Ascending aorta (tissue), 2 donors: Measurements from ENCODE around the gene LTB4R. TPM values are rescaled to one million over a fixed set of nuclear protein-coding genes. Genes with fewer than 3 reads are reported as not detected.

Source experiments
- DNase-seq, 2 donors: peaks; one replicate each; pipeline ENCODE4 v3.0.0-alpha.2; 2019; ENCODE audit warnings: low spot score in 2 of 2
- H3K27ac ChIP-seq, 2 donors: fragments of 200-600 bp; sonication (generic); one replicate each; pipeline ENCODE4 v1.5.1; 2016 to 2017; ENCODE audit warnings: mild to moderate bottlenecking in 1 of 2
- H3K27me3 ChIP-seq: fragments of 200-600 bp; sonication (generic); one replicate; pipeline ENCODE4 v1.5.1; 2017
- H3K36me3 ChIP-seq, 2 donors: fragments of 200-600 bp; sonication (generic); one replicate each; pipeline ENCODE4 v1.5.1; 2016
- H3K4me1 ChIP-seq, 2 donors: fragments of 200-600 bp; sonication (generic); one replicate each; pipeline ENCODE4 v1.5.1; 2016 to 2017; ENCODE audit warnings: mild to moderate bottlenecking in 1 of 2
- H3K4me3 ChIP-seq, 2 donors: fragments of 200-600 bp; sonication (generic); one replicate each; pipeline ENCODE4 v1.5.1; 2016 to 2017; ENCODE audit warnings: mild to moderate bottlenecking in 1 of 2
- H3K9me3 ChIP-seq, 2 donors: fragments of 200-600 bp; sonication (generic); one replicate each; pipeline ENCODE4 v1.5.1; 2016
- intact Hi-C: fragments of 100-400 bp; cut with DNase I; formaldehyde crosslinking; loops from one replicate; pipeline ENCODE4 v1.15.1; 2023
- total RNA-seq: library from RNA; depleted of rRNA; stranded (reverse); fragments of >200 nt; gene quantifications from one replicate; pipeline ENCODE4 v1.1.0, GENCODE V29; 2016
- TF ChIP-seq, protein P1 (sequence below), 3 experiments: fragments of 200-600 bp in 2 of 3; fragments of 450-650 bp in 1 of 3; sonication (generic) in 2 of 3; IDR thresholded peaks; one replicate each; pipeline ENCODE4 v1.5.1; 2016 to 2019; ENCODE audit warnings: antibody characterized with exemption in 3 of 3, mild to moderate bottlenecking in 1 of 3, moderate library complexity in 1 of 3

The LTB4R gene
- total RNA-seq, 1 donor from 2014 or later, result 3.6 TPM

DNA sequence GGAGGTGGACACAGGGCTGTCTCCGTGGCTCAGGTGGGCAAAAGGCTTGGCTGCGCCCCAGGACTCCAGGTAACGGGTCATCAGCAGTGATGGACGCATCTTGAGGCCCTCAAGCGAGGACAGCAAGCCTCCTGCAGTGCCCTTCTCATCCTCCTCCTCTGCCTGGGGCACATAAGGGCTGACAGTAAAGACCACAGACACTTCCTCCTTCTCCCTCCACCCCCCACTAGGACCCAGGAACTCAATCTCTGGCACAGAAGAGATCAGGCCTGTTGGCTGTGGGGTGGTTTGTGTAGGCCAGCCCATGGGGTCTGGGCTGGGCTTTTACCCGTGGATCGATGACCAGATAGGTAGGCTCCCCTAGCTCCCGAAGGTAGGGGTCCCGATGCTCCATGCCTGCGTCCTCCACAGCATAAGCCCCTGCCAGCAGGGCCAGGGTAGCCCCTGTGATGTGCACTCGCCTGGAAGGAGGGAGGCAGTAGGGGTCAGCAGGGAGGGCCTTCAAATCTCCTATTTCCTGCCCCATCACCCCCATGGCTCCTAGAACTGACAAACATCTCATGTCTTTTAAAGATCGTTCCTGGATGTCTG lies 17.9 kb downstream of the LTB4R start:
- peaks cover 3% of the 10 kb centered on the region for H3K27me3 ChIP-seq
- H3K4me3 ChIP-seq, result no peak overlapping the region
- H3K9me3 ChIP-seq, result no peaks in the 10 kb centered on the region
- H3K27ac ChIP-seq, result no peak overlapping the region
- no peaks in the 10 kb centered on the region for H3K36me3 ChIP-seq
- DNase-seq, result no peak
- peaks cover 0 to 14% of the 10 kb centered on the region in 2 donors for H3K4me1 ChIP-seq
- intact Hi-C loops, result no loop called here
- TF ChIP-seq, protein P1, sequence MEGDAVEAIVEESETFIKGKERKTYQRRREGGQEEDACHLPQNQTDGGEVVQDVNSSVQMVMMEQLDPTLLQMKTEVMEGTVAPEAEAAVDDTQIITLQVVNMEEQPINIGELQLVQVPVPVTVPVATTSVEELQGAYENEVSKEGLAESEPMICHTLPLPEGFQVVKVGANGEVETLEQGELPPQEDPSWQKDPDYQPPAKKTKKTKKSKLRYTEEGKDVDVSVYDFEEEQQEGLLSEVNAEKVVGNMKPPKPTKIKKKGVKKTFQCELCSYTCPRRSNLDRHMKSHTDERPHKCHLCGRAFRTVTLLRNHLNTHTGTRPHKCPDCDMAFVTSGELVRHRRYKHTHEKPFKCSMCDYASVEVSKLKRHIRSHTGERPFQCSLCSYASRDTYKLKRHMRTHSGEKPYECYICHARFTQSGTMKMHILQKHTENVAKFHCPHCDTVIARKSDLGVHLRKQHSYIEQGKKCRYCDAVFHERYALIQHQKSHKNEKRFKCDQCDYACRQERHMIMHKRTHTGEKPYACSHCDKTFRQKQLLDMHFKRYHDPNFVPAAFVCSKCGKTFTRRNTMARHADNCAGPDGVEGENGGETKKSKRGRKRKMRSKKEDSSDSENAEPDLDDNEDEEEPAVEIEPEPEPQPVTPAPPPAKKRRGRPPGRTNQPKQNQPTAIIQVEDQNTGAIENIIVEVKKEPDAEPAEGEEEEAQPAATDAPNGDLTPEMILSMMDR (IDR thresholded peaks at IDR 0.05), result no peak

DNA sequence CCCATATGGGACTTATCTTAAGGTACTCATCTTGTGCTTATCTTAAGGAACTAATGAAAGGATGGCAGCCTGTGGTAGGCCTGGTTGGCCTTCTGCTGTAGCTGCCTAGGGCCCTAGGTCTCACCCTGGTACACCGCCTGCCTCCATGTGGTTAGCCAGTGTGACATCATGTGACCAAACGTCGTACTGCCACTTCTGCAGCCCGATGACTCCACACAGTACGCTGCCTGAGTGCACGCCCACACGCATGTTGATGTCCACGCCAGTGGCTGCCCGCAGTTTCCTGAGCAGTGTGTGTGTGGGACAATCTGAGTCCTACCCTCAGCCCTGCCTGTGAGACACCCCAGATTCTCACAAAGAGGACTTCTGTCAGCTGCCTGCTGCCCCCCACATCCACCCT lies 18.4 kb downstream of the LTB4R start:
- peak; percentile 70 to 84 for DNase-seq
- intact Hi-C loops, result no loop called here
- Histone ChIP-seq H3K27ac (no peak overlapping the region), H3K4me3 (no peak overlapping the region), H3K4me1 (peaks cover 5 to 19% of the 10 kb centered on the region in 2 donors), H3K36me3 (no peaks in the 10 kb centered on the region), H3K9me3 (no peaks in the 10 kb centered on the region), H3K27me3 (peaks cover 9% of the 10 kb centered on the region)
- TF ChIP-seq, protein P1 (IDR thresholded peaks at IDR 0.05), result no peak

DNA sequence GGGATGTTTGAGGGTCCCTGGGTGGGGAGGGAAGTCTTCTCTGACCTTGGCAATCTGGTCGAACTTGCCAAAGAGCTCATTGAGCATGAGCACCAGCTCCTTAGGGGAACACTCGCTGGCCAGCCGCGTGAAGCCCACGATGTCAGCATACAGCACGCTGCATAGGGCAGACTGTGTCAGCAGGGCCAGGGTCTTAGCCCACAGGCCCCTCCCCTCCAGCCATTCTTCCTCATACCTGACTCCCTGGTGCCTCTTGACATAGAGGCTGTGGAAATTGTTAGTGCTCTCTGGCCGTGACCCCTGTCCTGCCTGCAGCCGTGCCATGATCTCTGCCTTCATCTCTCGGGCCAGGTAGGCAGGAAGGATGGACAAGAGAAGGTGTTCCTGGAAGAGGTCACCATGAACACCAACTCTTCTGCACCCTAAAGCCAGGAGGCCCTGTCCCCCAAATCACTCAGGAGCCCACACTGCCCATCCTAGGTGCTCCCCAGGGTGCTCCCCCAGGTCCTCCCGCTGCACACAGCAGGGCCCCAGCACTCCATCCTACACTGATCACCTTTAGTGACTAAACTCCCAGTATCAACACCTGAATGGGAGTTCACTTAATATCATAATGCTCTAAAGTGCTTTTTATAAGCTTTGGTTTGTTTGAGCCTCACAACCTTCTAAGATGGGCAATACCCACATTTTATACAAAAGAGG lies 19.8 kb downstream of the LTB4R start:
- no peak for DNase-seq
- intact Hi-C loops, result no loop called here

DNA sequence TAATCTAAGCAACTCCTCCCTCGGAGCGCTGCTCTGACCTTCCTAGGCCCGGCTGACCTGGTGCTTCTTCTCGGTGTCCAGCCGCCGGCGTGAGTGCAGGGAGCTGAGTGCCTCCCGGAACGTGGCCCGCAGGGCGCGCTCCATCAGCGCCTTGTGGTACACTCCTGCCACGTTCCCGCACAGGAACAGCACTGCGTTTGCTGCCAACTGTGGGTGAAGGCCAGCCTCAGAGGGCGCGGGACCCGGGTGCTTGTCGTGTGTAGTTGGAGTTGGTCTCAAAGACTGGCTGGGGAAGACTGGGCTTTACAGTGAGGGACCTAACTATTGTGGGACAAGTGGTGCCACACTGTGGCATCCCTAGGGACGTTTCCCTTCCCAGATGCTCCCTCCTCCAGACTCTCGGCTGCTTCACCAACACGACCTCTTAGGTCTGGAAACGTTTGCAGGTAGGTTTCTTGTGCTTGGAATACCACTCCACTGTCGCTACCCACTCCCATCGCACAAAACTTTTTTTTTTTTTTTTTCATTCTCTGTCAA lies 20.5 kb downstream of the LTB4R start:
- no peak for DNase-seq
- TF ChIP-seq, protein P1 (IDR thresholded peaks at IDR 0.05), result no peak
- Histone ChIP-seq H3K27me3 (peaks cover 12% of the 10 kb centered on the region), H3K36me3 (no peaks in the 10 kb centered on the region), H3K27ac (no peak overlapping the region), H3K9me3 (no peaks in the 10 kb centered on the region), H3K4me3 (peak overlapping the region in 1 of 2 donors; percentile 42), H3K4me1 (peaks cover 7 to 20% of the 10 kb centered on the region in 2 donors)
- intact Hi-C loops, result loop anchor here (1.0 to 2.0 kb wide), 2 partner anchors 35 to 88 kb away; no protein-coding TSS in a partner anchor

More for the DNA sequence above, 19.8 kb downstream of the LTB4R start:
- H3K9me3 ChIP-seq, result no peaks in the 10 kb centered on the region
- no peak overlapping the region for H3K4me3 ChIP-seq
- TF ChIP-seq, protein P1 (IDR thresholded peaks at IDR 0.05), result no peak
- H3K27ac ChIP-seq, result no peak overlapping the region
- H3K4me1 ChIP-seq, result peaks cover 7 to 20% of the 10 kb centered on the region in 2 donors
- H3K36me3 ChIP-seq, result no peaks in the 10 kb centered on the region
- H3K27me3 ChIP-seq, result peaks cover 12% of the 10 kb centered on the region

DNA sequence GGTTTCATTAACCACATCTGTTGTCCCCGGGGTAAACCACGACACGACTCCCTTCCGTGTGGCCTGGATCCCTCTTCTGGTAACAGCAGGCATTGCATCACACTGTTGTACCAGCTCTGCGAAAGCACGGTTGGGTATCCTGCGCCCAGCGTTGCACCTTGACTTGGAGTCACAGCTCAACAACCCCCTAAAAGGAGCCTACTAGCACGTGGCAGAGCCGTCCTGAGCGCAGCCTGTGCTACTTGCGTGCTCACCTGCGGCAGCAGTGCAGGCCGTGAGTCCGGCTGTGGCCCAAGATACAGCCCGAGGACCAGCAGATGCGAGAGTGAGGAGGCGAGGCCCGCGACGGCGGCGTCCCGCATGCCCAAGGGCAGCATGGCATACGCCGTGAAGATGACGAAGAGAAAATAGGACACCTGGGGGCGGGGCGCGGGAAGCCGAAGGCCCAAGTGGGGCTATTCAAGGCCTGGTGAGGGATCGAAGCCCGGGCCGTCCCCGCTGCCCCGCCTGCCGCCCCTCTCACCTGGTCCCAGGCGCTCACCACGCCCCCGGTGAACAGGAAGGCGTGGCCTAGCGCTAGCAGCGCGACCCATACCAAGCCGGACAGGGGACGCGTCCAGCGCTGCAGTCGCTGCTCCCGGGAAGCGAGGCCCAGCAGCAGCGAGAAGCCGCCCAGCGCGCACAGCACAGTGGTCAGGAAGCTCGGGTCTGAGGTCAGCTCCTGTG lies 21.1 kb downstream of the LTB4R start:
- peaks cover 7 to 20% of the 10 kb centered on the region in 2 donors for H3K4me1 ChIP-seq
- TF ChIP-seq, protein P1 (IDR thresholded peaks at IDR 0.05), result peak; percentile 61 to 77 (median 74)
- no peaks in the 10 kb centered on the region for H3K9me3 ChIP-seq
- H3K27me3 ChIP-seq, result peaks cover 12% of the 10 kb centered on the region
- intact Hi-C loops, result loop anchor here (1.0 to 2.0 kb wide), 2 partner anchors 34 to 89 kb away; no protein-coding TSS in a partner anchor
- no peak overlapping the region for H3K27ac ChIP-seq
- no peaks in the 10 kb centered on the region for H3K36me3 ChIP-seq
- H3K4me3 ChIP-seq, result peak overlapping the region; percentile 42 to 53
- DNase-seq, result peak in 1 of 2 donors; percentile 86
